ENCODE data around the gene TEX26.

TEX26 gene

GRCh38 chr13:31022928-31023530, 90.6 kb downstream of the TEX26 start:
- Histone ChIP-seq H3K9me3 (ENCODE audit: severe bottlenecking) (no peaks in the 10 kb centered on the region), H3K36me3 (ENCODE audit: low read depth) (no peaks in the 10 kb centered on the region), H3K4me1 (ENCODE audit: insufficient read depth, poor library complexity, severe bottlenecking) (no peaks in the 10 kb centered on the region), H3K27ac (ENCODE audit: poor library complexity, severe bottlenecking) (no peak overlapping the region), H3K27me3 (ENCODE audit: insufficient read depth, poor library complexity, severe bottlenecking) (no peaks in the 10 kb centered on the region), H3K4me3 (ENCODE audit: severe bottlenecking) (no peak overlapping the region)
- TF ChIP-seq, protein P1, sequence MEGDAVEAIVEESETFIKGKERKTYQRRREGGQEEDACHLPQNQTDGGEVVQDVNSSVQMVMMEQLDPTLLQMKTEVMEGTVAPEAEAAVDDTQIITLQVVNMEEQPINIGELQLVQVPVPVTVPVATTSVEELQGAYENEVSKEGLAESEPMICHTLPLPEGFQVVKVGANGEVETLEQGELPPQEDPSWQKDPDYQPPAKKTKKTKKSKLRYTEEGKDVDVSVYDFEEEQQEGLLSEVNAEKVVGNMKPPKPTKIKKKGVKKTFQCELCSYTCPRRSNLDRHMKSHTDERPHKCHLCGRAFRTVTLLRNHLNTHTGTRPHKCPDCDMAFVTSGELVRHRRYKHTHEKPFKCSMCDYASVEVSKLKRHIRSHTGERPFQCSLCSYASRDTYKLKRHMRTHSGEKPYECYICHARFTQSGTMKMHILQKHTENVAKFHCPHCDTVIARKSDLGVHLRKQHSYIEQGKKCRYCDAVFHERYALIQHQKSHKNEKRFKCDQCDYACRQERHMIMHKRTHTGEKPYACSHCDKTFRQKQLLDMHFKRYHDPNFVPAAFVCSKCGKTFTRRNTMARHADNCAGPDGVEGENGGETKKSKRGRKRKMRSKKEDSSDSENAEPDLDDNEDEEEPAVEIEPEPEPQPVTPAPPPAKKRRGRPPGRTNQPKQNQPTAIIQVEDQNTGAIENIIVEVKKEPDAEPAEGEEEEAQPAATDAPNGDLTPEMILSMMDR (IDR thresholded peaks at IDR 0.05; ENCODE audit: poor library complexity, severe bottlenecking) = no peak
- no peak for ATAC-seq (ENCODE audit: low read depth)
- no peak for DNase-seq (ENCODE audit: low spot score)

All from RWPE2 (cell line).